WI38 (cell line): ENCODE data around the gene MGAT3.

Experiments
- H3K4me3 ChIP-seq: 2 replicates; pipeline ENCODE4 v1.5.1; 2011; ENCODE audit warnings: low read depth, mild to moderate bottlenecking, control low read depth, low read length
- TF ChIP-seq, protein P1 (sequence below): IDR thresholded peaks from 2 replicates; pipeline ENCODE4 v1.5.1; 2012; ENCODE audit warnings: low read depth, mild to moderate bottlenecking, control low read depth, low read length

MGAT3 gene

DNA sequence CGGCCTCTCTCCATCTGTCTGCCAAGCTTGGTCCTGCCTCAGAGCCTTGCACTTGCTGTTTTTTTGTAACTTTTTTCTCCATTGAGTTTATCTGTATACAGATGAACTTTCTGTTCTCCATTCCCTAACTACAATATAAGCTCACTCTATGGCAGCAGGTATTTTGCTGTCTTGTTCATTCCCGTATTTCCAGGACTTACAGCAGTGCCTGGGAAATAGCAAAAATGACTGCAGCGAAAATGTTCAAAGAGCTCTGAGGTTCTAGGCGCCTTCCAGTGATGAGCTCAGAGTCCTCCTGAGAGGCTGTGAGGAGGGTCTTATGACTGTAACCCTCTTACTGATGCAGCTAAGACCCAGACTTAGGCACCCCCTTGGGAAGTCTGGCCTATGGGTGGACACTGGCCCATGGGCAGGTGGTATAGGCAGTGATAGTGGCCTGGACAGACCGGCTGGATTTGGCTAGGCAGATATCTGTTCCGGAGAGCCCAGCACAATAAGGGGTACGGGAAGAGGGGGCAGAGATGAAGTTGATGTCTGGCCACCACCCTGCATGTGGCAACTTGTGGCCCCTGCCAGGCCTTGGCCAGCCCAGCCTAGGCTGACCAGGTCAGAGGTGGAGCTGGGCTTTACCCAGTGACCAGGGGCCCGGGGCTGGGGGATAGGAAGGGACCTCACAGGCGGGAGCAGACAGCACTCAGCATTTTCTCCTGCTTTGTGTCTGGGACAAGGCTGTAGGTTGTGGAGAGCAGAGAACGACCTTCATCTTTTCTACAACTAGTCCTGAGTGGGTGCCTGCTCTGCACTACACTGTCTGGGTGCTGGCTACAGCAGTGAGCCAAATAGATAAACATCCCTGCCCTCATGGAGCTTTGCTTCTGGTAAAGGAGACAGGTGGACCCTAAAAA lies 68.2 kb downstream of the MGAT3 start:
- H3K4me3 ChIP-seq = no peak overlapping the region
- TF ChIP-seq, protein P1, sequence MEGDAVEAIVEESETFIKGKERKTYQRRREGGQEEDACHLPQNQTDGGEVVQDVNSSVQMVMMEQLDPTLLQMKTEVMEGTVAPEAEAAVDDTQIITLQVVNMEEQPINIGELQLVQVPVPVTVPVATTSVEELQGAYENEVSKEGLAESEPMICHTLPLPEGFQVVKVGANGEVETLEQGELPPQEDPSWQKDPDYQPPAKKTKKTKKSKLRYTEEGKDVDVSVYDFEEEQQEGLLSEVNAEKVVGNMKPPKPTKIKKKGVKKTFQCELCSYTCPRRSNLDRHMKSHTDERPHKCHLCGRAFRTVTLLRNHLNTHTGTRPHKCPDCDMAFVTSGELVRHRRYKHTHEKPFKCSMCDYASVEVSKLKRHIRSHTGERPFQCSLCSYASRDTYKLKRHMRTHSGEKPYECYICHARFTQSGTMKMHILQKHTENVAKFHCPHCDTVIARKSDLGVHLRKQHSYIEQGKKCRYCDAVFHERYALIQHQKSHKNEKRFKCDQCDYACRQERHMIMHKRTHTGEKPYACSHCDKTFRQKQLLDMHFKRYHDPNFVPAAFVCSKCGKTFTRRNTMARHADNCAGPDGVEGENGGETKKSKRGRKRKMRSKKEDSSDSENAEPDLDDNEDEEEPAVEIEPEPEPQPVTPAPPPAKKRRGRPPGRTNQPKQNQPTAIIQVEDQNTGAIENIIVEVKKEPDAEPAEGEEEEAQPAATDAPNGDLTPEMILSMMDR = no peak

DNA sequence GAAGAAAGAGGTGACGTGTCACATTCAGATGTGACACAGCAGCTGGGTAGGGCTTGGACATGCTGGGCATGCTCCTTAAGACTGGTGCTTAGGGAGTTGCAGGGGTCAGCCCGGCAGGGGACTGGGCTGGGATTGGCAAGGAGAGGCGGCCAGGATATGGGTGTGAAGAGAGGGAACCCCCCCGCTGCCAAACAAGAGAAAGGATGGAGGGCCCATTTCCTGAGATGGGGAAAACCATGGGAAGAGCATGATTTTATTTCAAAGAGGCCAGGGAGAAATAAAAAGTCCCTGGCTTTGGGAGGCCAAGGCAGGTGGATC lies 68.8 kb downstream of the MGAT3 start:
- TF ChIP-seq, protein P1 = no peak
- H3K4me3 ChIP-seq = no peak overlapping the region

GRCh38 chr22:39526736-39527171 lies 69.9 kb downstream of the MGAT3 start:
- H3K4me3 ChIP-seq = no peak overlapping the region
- TF ChIP-seq, protein P1 = no peak

DNA sequence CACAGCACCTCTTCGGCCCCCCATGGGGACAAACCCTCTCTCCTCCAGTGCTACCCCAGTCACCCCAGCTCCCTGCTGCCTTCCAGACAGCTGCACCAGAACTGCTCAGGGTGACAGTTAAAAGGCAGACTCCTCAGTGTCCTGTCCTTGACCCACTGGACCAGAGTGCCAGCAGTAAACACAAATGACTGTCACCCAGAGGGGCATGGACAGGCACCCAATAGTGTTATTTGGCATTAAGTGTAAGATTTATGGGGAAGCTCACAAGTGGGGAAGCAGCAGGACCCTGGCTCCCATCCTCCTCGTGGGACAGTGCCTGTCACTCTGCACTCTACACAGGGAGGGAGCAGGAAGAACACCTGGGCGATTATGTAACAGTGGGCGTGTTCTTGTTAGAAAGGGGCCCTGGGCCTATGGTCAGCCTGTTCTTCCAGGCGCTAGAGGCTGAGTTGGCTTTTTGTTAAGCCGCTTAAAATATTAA lies 70.7 kb downstream of the MGAT3 start:
- TF ChIP-seq, protein P1 = no peak
- no peak overlapping the region for H3K4me3 ChIP-seq

DNA sequence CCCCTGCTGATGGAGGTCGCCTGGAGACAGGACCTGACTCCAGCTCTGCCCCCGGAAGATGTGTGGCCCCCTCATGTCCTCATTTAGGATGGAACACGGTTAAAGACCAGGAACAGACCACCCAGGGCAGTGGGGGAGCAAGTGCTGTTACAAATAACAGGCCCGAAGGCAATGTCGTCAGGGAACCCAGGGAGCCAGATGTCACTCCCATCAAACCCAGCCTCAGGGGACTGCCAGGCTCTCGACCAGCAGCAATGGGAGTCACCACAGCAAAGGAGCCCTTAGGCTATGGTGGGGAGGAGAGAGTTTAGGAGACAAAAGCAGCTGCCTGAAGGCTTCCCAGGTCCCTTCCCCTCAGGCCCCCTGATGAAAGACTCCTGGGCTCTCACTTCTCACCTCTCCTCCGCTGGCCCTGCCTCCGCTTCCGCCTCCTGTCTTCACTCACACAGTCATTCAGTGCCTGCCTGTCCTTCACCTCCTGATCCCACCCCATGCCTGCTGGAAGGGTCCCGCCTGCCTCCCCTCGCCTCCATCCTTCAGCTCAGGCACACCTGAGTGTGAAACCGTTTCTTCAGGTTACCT lies 71.4 kb downstream of the MGAT3 start:
- H3K4me3 ChIP-seq = no peak overlapping the region
- TF ChIP-seq, protein P1 = no peak

DNA sequence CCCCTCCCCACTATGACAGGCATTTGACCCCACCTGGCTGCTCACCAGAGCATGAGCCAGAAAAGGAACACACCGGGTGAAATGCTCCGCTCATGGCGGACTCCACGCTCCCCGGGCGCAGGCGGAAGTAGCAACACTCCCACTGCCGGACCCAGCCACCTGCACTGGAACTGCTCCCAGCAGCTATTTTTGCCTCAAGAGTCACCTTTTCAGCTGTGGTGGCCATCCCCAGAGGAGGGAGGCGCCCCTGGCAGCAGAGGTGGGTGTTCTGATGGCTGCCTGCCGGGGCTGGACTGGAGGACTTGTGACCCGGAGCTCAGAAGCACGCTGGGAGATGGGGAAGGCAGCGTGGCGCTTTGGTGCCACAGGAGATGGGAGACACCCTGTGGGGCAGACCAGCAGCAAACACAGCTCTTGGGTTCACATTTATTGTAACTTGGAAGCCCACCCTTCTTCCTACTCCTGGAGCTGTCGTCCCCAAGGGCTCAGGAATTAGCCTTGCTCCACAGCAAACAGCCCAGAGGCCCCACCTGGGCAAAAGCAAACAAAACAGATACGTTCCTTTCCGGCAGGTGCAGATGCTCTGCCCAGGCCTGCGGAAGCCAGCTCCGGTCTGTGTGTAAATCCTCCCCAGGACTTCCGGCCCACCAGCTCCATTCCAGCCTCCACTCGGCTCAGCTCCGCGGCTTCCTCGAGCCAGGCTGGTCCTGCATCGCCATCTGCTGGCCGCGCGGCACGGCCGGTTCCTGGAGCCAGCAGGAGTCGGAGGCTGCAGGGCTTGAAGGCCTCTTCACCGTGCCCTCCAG lies 72.1 kb downstream of the MGAT3 start:
- TF ChIP-seq, protein P1 = peak; percentile 99
- no peak overlapping the region for H3K4me3 ChIP-seq
